Stimulated activated CD4-positive, alpha-beta T cell treated with anti-CD3 and anti-CD28 coated beads, Interleukin-12 subunit alpha, Interleukin-12 subunit beta, amount 100 ng/mL, for 48 hours (primary cell): Measurements from ENCODE around the gene AFMID.
"Not testable (repeated sequence)": the region's sequence is repeated elsewhere in the genome, so short reads cannot be mapped to it uniquely, and the experiment has no call there.

Source experiments
- DNase-seq, 3 donors: peaks; one replicate each; pipeline ENCODE4 v3.0.0-alpha.2; 2020; ENCODE audit warnings: low read depth in 2 of 3, low spot score in 1 of 3

The AFMID gene

GRCh38 chr17:78186692-78187595, at the start of gene AFMID, which contains the start of gene TK1:
Gene AFMID, plus strand, starts transcription at chr17:78187362. Its CDS starts 9 bp downstream, at chr17:78187371.
Gene TK1, minus strand, starts transcription at chr17:78187052. Its CDS starts 58 bp downstream, at chr17:78186994.
- peak; percentile 96 to 97 (median 97) for DNase-seq

- DNase-seq, result no peak
Observed at GRCh38 chr17:78137392-78138203, 49.6 kb upstream of the AFMID start.

DNA sequence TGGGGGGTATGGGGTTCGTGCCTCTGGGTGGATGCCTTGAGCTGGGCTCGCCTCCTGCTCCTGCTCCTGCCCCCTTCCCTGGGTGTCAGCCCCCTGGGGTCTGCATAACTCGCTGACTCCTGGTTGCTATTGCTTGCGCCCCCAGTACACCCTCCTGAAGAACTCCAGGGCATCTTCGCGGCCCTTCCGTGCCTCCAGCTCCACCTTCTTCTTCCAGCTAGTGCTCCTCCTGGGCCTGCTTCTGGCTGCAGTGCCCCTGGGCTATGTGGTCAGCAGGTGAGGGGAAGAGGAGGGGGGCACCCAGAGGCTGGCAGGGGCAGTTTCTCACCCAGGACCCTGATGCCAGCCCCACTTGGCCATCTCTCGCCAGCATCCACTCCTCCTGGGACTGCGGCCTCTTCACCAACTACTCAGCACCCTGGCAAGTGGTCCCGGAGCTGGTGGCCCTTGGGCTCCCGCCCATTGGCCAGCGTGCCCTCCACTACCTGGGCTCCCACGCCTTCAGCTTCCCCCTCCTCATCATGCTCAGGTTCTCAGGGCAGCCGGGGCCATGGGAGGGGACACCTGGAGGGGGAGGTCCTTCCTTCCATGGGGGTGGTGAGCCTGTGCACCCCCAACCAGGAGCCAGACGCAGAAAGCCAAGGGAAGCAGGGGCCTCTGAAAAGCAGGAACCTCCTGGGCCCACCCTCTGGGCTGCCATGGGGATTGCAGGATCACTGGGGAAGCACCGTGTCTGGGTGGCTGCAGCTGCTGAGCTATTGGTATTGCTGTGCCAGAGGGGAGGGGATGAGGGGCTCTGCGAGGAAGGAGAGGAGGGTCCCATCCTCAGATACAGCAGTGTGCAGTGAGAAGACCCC, 48.7 kb upstream of the AFMID start:
- DNase-seq, result no peak

DNA sequence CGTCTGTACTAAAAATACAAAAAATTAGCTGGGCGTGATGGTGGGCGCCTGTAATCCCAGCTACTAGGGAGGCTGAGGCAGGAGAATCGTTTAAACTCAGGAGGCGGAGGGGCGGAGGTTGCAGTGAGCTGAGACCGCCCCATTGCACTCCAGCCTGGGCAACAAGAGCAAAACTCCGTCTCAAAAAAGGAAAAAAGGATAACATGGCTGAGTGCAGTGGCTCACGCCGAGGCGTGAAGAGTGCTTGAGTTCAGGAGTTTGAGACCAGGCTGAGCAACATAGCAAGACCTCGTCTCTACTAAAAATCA, 47.3 kb upstream of the AFMID start:
- not testable (repeated sequence) for DNase-seq

DNA sequence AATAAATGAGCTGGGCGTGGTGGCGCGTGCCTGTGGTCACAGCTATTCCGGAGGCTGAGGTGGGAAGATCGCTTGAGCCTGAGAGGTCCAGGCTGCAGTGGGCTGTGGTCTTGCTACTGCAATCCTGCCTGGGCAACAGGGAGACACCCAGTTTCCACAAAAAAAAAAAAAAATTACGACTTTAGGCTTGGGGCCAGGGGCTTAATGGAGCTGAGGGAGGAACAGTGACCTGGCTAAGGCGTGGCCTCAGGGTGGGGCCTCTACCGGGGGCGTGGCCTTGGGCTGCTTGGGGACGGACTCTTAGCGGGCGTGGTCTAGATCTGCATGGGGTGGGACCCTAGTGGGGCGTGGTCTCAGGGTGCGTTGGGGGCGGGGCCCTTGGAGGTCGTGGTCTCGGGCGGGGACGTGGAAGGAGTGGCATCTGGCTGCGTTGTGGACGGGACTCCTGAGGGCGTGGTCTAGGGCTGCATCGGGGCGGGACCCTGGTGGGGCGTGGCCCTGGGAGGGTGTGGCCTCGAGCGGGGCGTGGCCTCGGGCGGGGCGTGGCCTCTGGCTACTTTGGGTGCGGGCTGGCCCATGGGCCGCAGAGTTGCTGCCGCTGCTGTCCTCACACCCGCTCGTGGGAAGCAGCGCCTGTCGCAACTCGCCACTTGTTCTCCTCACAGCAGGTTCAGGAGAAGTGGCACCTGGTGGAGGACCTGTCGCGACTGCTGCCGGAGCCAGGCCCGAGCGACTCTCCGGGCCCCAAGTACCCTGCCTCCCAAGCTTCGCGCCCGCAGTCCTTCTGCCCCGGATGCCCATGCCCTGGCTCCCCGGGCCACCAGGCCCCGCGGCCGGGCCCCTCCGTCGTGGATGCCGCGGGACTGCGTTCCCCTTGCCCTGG, 46.8 kb upstream of the AFMID start:
- DNase-seq, result peak; percentile 91 to 99 (median 98)

DNA sequence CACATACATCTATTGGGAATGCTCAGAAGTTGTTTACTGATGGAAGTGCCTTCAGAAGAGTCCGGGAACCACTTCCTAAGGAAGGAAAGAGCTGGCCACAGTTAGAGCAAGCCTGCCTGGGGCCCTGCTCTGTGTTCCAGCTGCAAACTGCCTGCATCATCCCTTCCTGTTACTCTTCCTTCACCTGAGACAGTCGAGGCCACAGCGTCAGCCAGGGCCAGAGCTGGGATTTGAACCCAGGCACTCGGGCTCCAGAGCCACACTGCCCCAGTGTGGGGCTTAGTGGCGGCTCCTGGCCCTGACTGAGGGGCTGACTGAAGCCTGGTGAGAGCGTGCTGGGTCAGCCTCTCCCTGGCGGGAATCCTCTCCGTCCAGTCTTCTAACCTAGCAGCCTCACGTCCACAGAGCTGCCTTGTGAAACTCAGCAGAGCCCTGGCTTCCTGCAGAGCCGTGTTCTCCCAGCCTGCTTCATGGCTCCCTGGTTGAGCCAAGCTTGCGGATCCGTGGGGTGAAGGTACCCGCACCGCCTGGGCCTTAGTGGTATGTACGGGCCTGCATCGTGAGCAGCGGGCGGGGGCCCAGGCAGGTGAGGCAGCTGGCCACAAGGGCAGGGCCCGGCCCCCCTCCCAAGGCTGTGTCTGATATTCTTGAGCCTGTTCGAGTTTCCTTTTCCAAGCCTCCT, 45.6 kb upstream of the AFMID start:
- no peak for DNase-seq

DNA sequence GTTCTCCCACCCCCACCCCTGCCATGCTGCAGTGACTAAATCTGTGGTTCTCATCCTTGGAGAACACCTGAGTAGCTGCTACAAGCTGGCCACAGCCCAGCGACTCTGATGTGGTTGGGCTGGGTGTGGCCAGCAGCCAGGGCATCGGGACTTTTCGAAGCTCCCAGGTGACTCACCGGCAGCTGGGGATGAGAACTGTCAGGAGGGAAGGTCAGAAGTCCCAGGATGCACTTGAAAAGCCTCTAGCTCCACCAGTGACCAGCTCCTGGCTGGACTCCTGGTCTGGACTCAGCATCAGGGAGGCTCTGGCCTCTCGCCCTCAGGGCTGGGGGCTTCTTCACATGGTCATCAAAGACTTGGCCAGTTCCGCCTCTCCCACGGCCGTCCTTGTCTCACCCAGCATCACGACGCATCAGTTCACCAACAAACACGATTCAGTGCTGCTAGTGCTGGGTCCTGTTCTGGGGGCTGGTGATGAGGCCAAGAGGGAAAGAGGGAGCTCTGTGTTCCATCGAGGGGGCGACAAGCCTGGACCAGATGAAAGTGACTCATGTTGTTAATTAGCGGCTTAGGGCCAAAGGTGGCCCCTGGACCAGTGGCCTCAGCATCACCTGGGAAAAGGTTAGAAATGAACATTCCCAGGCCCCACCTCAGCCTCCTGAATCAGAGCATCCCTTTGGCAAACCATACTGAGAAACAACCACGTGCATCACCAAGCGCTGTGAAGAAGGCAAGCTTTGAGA, 44.9 kb upstream of the AFMID start:
- DNase-seq, result no peak

DNA sequence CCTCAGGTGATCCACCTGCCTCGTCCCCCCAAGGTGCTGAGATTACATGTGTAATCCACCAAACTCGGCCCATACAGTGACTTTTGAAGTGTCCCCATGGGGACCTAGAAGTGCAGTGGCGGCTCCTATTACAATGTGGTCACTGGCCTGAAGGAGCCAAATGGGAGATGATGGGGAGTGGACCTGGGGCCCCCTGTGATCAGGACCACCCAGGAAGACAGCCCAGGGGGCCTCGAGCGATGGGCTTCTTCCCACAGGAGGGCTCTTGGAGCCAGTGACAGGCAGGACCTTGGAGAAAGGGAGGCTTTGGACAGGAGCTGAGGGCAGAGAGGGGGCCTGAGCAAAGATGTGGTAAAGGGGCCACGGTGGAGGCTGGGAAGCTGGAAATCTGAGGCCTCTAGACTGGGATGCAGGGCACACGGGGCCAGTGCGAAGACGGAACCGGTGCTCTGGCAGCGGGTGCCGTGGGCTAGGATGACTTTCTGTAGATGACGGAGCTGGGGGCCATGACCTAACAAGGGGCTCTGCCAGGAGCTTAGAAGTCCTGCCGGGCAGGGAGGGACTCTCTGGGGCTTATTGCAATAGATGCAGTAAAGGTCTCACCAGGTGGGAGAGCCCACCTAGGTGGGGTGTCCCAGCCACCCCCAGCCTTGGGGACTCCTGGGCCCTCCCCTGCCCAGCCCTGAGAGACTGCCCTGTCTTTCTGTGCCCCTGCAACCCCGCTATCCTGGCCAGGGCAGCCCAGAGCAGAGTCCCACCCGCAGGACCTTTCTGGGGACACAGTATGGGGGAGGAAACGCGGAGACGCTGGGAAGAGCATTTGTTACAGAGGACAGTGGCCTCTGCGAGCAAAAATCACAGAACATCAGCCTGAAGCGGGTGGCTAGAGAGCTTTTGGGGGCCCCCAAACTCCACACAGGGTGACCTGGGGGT, 43.7 kb upstream of the AFMID start:
- no peak for DNase-seq

DNA sequence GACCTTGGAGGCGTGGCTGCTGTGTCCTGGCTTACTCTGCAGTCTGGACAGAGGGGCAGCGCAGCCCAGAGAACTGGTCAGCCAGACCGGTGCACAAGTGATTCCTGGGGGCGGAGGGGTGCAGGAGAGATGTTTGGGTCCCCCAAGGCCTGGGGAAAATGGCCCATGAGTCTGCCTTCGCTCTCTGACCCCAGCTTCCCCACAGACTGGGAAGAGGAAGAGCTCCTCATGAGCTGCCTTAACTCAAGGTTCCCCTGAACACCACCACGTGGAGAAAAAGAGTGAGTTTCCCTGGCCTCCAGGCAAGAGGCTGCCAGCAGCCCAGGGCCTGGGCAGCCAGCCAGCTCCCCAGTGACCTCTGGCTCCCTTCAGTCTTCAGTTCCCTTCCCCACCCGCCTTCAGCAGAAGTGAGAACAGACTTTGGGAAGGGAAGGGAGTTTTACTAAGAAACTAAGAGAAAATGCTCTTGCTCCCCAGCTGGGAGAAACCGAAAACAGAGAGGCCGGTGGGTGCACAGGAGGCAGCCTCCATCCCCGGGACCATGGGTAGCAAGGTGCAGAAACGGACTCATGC, 42.9 kb upstream of the AFMID start:
- DNase-seq, result no peak

DNA sequence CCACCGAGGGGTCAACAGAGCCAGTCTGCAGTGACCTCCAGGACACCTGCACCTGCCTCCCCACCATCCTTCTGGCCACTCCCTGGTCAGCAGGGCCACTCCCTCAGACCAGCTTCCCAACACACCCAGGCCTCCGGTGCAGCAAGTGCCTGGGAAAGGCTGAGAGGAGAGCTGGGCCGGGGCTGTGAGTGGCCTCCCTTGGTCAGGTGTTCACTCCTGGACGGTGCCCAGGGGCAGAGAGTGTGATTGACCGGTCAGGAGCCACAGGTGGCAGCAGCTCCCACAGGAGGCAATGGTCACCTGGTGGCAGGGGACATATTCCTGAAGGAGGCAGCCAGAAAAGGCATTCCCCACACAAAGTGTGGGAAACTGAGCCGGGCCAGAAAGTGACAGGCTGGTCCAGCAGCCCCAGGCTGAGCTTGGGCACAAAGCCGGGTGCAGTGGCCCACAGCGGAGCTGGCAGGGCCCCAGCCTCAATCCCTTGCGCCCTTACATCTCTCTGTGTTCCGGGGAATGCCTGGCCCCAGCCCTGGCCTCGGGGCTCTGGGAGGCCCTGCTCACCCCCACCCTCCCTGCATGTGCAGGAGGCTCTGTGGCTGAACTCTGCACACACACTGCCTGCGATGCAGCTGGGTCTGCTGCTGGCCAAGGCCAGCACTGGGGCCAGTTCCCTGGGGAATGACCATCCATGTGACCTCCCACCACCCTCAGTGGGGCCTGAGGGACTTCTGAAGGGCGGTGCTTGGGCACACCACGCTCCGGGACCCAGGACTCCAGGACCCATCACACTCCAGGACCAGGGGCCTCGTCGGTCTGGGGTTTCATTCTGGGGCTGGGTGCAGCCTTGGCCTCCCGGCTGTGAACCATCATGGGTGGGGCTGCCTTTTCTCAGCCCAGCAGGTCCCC, 42.2 kb upstream of the AFMID start:
- DNase-seq, result no peak

GRCh38 chr17:78146471-78146869, 40.7 kb upstream of the AFMID start:
- DNase-seq, result no peak

- DNase-seq, result no peak
Observed at GRCh38 chr17:78146881-78147280, 40.3 kb upstream of the AFMID start.

DNA sequence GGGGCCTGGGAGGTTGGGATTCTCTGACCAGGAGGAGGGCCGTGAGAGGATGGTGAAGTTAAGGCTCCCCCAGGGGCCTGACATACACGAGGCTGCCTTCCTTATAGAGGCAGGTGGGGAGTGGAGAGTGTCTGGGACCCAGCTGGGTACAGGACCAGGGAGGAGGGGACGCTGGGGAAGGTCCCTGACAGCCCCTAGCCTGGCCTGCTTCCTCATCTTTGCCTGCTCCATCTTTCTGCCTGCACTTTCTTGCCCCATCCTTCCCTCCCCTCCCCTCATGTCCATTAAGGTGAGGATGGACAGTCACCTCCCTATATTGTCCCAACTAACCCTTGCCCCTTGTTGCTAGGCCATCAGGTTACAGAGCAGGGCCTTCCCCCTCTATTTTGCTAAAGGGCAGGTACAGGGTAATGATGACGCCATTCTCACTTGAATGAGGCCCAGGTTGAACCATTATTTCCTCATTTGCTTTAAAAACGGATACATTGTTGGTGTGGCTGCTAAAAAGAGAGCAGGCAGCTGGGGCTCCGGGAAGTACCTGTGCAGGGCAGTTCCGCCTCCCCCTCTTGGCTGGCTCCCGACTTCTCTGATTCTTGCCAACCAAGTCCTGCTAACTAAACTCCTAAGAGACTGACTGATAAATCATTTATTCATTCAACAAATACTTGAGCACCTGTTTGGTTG, 39.7 kb upstream of the AFMID start:
- DNase-seq, result no peak

DNA sequence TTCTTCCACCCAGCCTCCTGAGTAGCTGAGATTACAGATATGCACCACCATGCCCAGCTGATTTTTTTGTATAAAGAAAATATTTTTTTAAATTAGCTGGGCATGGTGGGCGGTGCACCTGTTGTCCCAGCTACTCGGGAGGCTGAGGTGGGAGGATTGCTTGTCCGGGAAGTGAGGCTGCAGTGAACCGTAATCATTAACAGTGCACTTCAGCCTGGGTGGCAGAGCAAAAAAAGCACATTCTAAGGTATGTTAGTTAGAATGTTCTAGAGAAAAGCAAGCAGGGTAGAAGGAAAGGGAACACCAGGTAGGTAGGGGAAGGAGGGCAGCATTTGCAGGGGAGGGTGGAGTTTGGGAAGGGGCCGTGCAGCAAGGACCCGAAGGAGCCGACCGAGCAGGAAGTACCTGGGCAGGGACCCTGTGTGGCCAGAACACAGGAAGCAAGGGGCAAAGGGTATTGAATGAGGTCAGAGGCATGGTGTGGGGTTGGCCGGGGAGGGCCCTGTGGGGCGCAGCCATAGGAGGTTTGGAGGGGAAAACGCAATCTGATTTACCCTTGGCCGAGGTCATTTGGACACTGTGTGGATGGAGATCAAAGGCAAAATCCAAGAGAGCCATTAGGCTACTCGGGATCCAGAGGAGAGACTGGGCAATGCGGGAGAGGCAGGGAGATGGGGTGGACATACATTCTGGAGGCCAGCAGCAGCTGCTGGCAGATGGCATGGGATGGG, 38.7 kb upstream of the AFMID start:
- DNase-seq, result no peak

GRCh38 chr17:78151514-78152008, 35.6 kb upstream of the AFMID start:
- no peak for DNase-seq
